ENCODE measurements around the gene PKP2. TPM values are rescaled to one million over a fixed set of nuclear protein-coding genes. Genes with fewer than 3 reads are reported as not detected.

PKP2 gene
- total and polyA plus RNA-seq, 2 of the 8 experiments (the other 6 are each of a cell fraction or from before 2014, with no cell fraction given), result 9.6 to 44.8 TPM

DNA sequence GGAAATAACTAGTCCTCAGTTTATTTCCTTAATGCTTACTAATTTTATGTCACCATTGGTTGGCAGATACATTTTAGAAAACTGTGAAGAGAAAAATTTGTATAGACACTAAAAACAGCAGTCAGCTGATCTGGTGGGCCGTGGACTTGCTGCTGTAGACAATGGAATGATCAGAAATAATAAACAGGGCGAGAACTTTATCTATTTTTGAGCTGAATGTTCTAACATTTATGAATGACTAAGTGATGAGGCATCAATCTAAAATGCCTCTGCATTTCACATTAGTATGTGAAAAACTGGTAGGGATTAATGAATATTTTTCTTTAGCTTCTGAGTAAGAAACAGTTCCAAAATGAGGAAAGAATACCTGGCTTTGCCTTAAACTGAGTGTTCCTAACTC lies 24.8 kb upstream of the PKP2 start:
- Histone ChIP-seq H2AK5ac (ENCODE audit: low read depth, low read length) (no peak overlapping the region), H3K9me3 (ENCODE audit: insufficient read depth in 2 of 2, low read depth in 1 of 2, low read length in 1 of 2) (no peaks in the 10 kb centered on the region), H3K4me2 (ENCODE audit: insufficient read depth in 1 of 2, low read depth in 2 of 2, low read length in 2 of 2) (no peak overlapping the region), H3K23me2 (ENCODE audit: low read depth, low read length) (no peaks in the 10 kb centered on the region), H3K79me1 (ENCODE audit: low read depth, low read length) (no peaks in the 10 kb centered on the region), H2AFZ (ENCODE audit: low read length) (no peak overlapping the region), H4K5ac (ENCODE audit: insufficient read length, low read depth, low read length) (no peak overlapping the region), H3K14ac (ENCODE audit: insufficient read length) (no peak overlapping the region), H2BK12ac (ENCODE audit: low read depth, low read length) (no peak overlapping the region), H3K79me2 (ENCODE audit: control insufficient read depth in 1 of 2, insufficient read depth in 2 of 2, low read length in 2 of 2) (no peaks in the 10 kb centered on the region), H3K27me3 (replicated peaks in 1 of 4; ENCODE audit: control insufficient read depth in 3 of 4, extremely low read depth in 1 of 4, insufficient read depth in 3 of 4, low read length in 3 of 4) (no peaks in the 10 kb centered on the region), H3K56ac (replicated peaks; ENCODE audit: insufficient read length, low read depth, low read length) (no peak overlapping the region), H3K23ac (ENCODE audit: insufficient read length) (no peak overlapping the region), H3K4ac (replicated peaks; ENCODE audit: insufficient read length, low read depth, low read length) (no peak overlapping the region), H2BK5ac (ENCODE audit: low read depth, low read length) (no peak overlapping the region), H2BK20ac (ENCODE audit: low read length) (no peak overlapping the region), H2BK120ac (replicated peaks; ENCODE audit: low read depth, low read length) (no peak overlapping the region), H4K20me1 (replicated peaks in 1 of 2; ENCODE audit: control insufficient read depth in 1 of 2, insufficient read depth in 2 of 2, low read length in 2 of 2) (no peaks in the 10 kb centered on the region), H3K4me3 (ENCODE audit: extremely low read depth in 1 of 4, insufficient read depth in 2 of 4, low read depth in 3 of 4, low read length in 4 of 4) (no peak overlapping the region), H3K27ac (ENCODE audit: low read depth, low read length) (no peak overlapping the region), H3K36me3 (ENCODE audit: control insufficient read depth in 2 of 4, insufficient read depth in 4 of 4, low read length in 3 of 4) (no peaks in the 10 kb centered on the region), H4K91ac (replicated peaks; ENCODE audit: insufficient read length, low read length) (no peak overlapping the region), H3K9ac (replicated peaks in 1 of 4; ENCODE audit: extremely low read depth in 1 of 4, low read depth in 3 of 4, low read length in 3 of 4) (no peak overlapping the region), H3K18ac (ENCODE audit: extremely low read depth, low read length) (no peak overlapping the region), H2BK15ac (ENCODE audit: low read length) (no peak overlapping the region), H3K4me1 (replicated peaks in 1 of 4; ENCODE audit: control insufficient read depth in 3 of 4, insufficient read depth in 4 of 4, low read length in 3 of 4) (no peaks in the 10 kb centered on the region), H4K8ac (ENCODE audit: extremely low read depth, insufficient read depth, low read length) (no peak overlapping the region)
- ChIA-PET POLR2A (ENCODE audit: partially characterized antibody) (interaction anchor here (2.2 kb wide), 1 partner anchor 165 kb away, joined by 9 read pairs; the partner anchor contains the start of gene YARS2), CTCF (ENCODE audit: partially characterized antibody) (interaction anchor here (1.0 to 7.1 kb wide), 5 partner anchors 71 to 488 kb away, joined by 3 to 54 read pairs (median 4); partner anchors contain the start of gene YARS2)
- 43% methylated on average over 2 of the region's 2 CpGs; no CpG with 5 or more reads in 1 of the 2 experiments for WGBS, 2 experiments (ENCODE audit: extremely low coverage in 1 of 2, insufficient coverage in 1 of 2, insufficient read length in 1 of 2, insufficient replicate concordance in 2 of 2, low coverage in 1 of 2, low lambda C conversion rate in 2 of 2, missing lambda C conversion rate in 1 of 2)
- FAIRE-seq (no peak), DNase-seq (ENCODE audit: low read depth in 1 of 2, low spot score in 2 of 2) (no peak)
- TF ChIP-seq BRCA1 (IDR thresholded peaks at IDR 0.05; ENCODE audit: low read depth, low read length) (no peak), SUZ12 (IDR thresholded peaks at IDR 0.05; ENCODE audit: low read length) (no peak), GABPA (IDR thresholded peaks at IDR 0.05; ENCODE audit: borderline replicate concordance, insufficient read depth, low read length) (no peak), EP300 (IDR thresholded peaks at IDR 0.05; ENCODE audit: borderline replicate concordance in 1 of 2, low read depth in 2 of 2, low read length in 2 of 2) (no peak), CHD1 (IDR thresholded peaks at IDR 0.05; ENCODE audit: low read depth, low read length) (no peak), CBX8 (IDR thresholded peaks at IDR 0.05; ENCODE audit: borderline replicate concordance, low read depth, low read length) (no peak), GTF2F1 (IDR thresholded peaks at IDR 0.05; ENCODE audit: borderline replicate concordance, low read depth, low read length) (no peak), NRF1 (IDR thresholded peaks at IDR 0.05; ENCODE audit: low read depth, low read length) (no peak), SIN3A (conservative IDR thresholded peaks at IDR 0.05 in 1 of 2, IDR thresholded peaks at IDR 0.05 in 1 of 2; ENCODE audit: low read depth in 1 of 2, low read length in 2 of 2) (no peak), POU5F1 (IDR thresholded peaks at IDR 0.05; ENCODE audit: low read depth, low read length) (no peak)
- TF ChIP-seq, protein P1, sequence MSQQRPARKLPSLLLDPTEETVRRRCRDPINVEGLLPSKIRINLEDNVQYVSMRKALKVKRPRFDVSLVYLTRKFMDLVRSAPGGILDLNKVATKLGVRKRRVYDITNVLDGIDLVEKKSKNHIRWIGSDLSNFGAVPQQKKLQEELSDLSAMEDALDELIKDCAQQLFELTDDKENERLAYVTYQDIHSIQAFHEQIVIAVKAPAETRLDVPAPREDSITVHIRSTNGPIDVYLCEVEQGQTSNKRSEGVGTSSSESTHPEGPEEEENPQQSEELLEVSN (IDR thresholded peaks at IDR 0.05), result no peak
